Endodermal cell (in vitro differentiated cells): Measurements from ENCODE around the gene ZNF280D. TPM values are rescaled to one million over a fixed set of nuclear protein-coding genes. Genes with fewer than 3 reads are reported as not detected.

Experiments
- DNase-seq: peaks from one replicate; pipeline ENCODE4 v3.0.0-alpha.2; 2017
- H3K27ac ChIP-seq: 2 replicates; pipeline ENCODE4 v1.5.1; 2013; ENCODE audit warnings: mild to moderate bottlenecking, low read depth, low read length, moderate library complexity
- H3K27me3 ChIP-seq: 2 replicates; pipeline ENCODE4 v1.6.1; 2013; ENCODE audit warnings: mild to moderate bottlenecking, low read length, moderate library complexity; ENCODE audit not compliant: insufficient read depth, control insufficient read depth, poor library complexity, severe bottlenecking
- H3K36me3 ChIP-seq: 2 replicates; pipeline ENCODE4 v1.7.0; 2013; ENCODE audit warnings: mild to moderate bottlenecking, low read length, moderate library complexity; ENCODE audit not compliant: control insufficient read depth, insufficient read depth
- H3K4me1 ChIP-seq: one replicate; pipeline ENCODE4 v1.7.0; 2013; ENCODE audit warnings: low read length; ENCODE audit not compliant: control insufficient read depth, insufficient read depth
- H3K4me3 ChIP-seq: 2 replicates; pipeline ENCODE4 v1.5.1; 2013; ENCODE audit warnings: mild to moderate bottlenecking, low read length, moderate library complexity
- H3K9ac ChIP-seq: 2 replicates; pipeline ENCODE4 v1.6.1; 2013; ENCODE audit warnings: mild to moderate bottlenecking, low read length, moderate library complexity; ENCODE audit not compliant: poor library complexity, severe bottlenecking; ENCODE audit errors: extremely low read depth
- H3K9me3 ChIP-seq: 2 replicates; pipeline ENCODE4 v1.6.1; 2013; ENCODE audit warnings: mild to moderate bottlenecking, low read length, moderate library complexity; ENCODE audit not compliant: control insufficient read depth
- H3K27ac Mint-ChIP-seq: 2 replicates; pipeline ENCODE4 v1.8.0; 2020; ENCODE audit warnings: mixed read lengths
- H3K27me3 Mint-ChIP-seq: 2 replicates; pipeline ENCODE4 v1.8.0; 2021; ENCODE audit warnings: mild to moderate bottlenecking, mixed read lengths; ENCODE audit not compliant: insufficient read depth
- H3K36me3 Mint-ChIP-seq: 2 replicates; pipeline ENCODE4 v1.8.0; 2020; ENCODE audit warnings: low read depth, mixed read lengths
- H3K4me1 Mint-ChIP-seq: 2 replicates; pipeline ENCODE4 v1.8.0; 2020; ENCODE audit warnings: mixed read lengths
- H3K4me3 Mint-ChIP-seq: 2 replicates; pipeline ENCODE4 v1.8.0; 2020; ENCODE audit warnings: mild to moderate bottlenecking, moderate library complexity, mixed read lengths
- H3K9me3 Mint-ChIP-seq: 2 replicates; pipeline ENCODE4 v1.8.0; 2020; ENCODE audit warnings: mild to moderate bottlenecking, mixed read lengths
- WGBS, 2 experiments: methylation state at CpG; one replicate each; pipeline versions ENCODE4 v1.1.5 to v1.1.7; 2013; ENCODE audit warnings: missing lambda C conversion rate in 2 of 2, mixed read lengths in 1 of 2; ENCODE audit not compliant: insufficient coverage in 1 of 2, insufficient read length in 1 of 2; 5-methylcytosine and 5-hydroxymethylcytosine counted together
- total RNA-seq, 2 donors: library from RNA; stranded (reverse); fragmentation: NEBNext Ultra II Directional in 1 of 2; extraction: Animal tissue kit (Norgen Biotek cat#: 25700) in 1 of 2; gene quantifications; 2 replicates in 1 of 2; 3 replicates in 1 of 2; pipeline ENCODE4 v1.2.1, GENCODE V29; 2021
- TF ChIP-seq, protein P1 (sequence below): fragments of 200-600 bp; sonication (generic); conservative IDR thresholded peaks from 2 replicates; pipeline ENCODE4 v1.5.0; 2021; ENCODE audit warnings: antibody characterized with exemption, mild to moderate bottlenecking

The ZNF280D gene
- total RNA-seq, 2 donors from 2014 or later = 22.0 to 35.1 TPM

DNA sequence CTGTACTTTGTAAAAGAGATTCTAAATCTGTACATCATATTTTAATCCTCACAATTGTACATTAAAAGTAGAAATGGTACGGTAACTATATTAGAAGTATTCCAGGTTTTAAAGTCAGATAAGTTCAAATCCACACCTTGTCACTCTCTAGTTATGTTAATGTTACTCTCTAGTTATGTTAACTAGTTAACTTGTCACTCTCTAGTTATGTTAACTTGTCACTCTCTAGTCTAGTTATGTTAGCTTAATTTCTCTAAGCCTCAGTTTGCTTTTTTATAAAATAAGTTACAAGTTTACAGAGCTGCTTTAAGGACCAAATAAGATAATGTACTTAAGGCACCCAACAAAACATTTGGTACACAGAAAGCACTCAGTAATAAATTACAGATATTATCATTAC is 42.6 kb downstream of the ZNF280D start:
- Mint-ChIP-seq H3K4me1 (no peaks in the 10 kb centered on the region), H3K27me3 (no peaks in the 10 kb centered on the region), H3K36me3 (peaks cover 1% of the 10 kb centered on the region), H3K27ac (no peak overlapping the region), H3K4me3 (no peak overlapping the region), H3K9me3 (no peaks in the 10 kb centered on the region)
- TF ChIP-seq, protein P1, sequence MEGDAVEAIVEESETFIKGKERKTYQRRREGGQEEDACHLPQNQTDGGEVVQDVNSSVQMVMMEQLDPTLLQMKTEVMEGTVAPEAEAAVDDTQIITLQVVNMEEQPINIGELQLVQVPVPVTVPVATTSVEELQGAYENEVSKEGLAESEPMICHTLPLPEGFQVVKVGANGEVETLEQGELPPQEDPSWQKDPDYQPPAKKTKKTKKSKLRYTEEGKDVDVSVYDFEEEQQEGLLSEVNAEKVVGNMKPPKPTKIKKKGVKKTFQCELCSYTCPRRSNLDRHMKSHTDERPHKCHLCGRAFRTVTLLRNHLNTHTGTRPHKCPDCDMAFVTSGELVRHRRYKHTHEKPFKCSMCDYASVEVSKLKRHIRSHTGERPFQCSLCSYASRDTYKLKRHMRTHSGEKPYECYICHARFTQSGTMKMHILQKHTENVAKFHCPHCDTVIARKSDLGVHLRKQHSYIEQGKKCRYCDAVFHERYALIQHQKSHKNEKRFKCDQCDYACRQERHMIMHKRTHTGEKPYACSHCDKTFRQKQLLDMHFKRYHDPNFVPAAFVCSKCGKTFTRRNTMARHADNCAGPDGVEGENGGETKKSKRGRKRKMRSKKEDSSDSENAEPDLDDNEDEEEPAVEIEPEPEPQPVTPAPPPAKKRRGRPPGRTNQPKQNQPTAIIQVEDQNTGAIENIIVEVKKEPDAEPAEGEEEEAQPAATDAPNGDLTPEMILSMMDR = no peak
- Histone ChIP-seq H3K27me3 (no peaks in the 10 kb centered on the region), H3K4me1 (no peaks in the 10 kb centered on the region), H3K27ac (no peak overlapping the region), H3K9ac (no peak overlapping the region), H3K9me3 (no peaks in the 10 kb centered on the region), H3K4me3 (no peak overlapping the region), H3K36me3 (no peaks in the 10 kb centered on the region)
- no peak for DNase-seq
- no CpG with 5 or more reads among the region's 1 CpG for WGBS, 2 experiments

GRCh38 chr15:56683908-56684307 is 49.4 kb downstream of the ZNF280D start:
- Histone ChIP-seq H3K27me3 (no peaks in the 10 kb centered on the region), H3K36me3 (no peaks in the 10 kb centered on the region), H3K27ac (no peak overlapping the region), H3K9ac (no peak overlapping the region), H3K4me3 (no peak overlapping the region), H3K4me1 (no peaks in the 10 kb centered on the region), H3K9me3 (no peaks in the 10 kb centered on the region)
- Mint-ChIP-seq H3K4me1 (no peaks in the 10 kb centered on the region), H3K9me3 (no peaks in the 10 kb centered on the region), H3K27ac (no peak overlapping the region), H3K4me3 (no peak overlapping the region), H3K36me3 (peaks cover 1% of the 10 kb centered on the region), H3K27me3 (no peaks in the 10 kb centered on the region)
- WGBS, 2 experiments = 86% methylated on average over 1 of the region's 1 CpG; no CpG with 5 or more reads in 1 of the 2 experiments
- no peak for DNase-seq
- TF ChIP-seq, protein P1 = no peak

- H3K9ac ChIP-seq = no peak overlapping the region
- Mint-ChIP-seq H3K4me3 (no peak overlapping the region), H3K4me1 (no peaks in the 10 kb centered on the region), H3K36me3 (no peaks in the 10 kb centered on the region), H3K27me3 (no peaks in the 10 kb centered on the region), H3K9me3 (no peaks in the 10 kb centered on the region), H3K27ac (no peak overlapping the region)
- H3K9me3 ChIP-seq = no peaks in the 10 kb centered on the region
- no peak overlapping the region for H3K27ac ChIP-seq
- H3K27me3 ChIP-seq = no peaks in the 10 kb centered on the region
- TF ChIP-seq, protein P1 = no peak
- DNase-seq = no peak
- H3K4me1 ChIP-seq = no peaks in the 10 kb centered on the region
- no peaks in the 10 kb centered on the region for H3K36me3 ChIP-seq
- no peak overlapping the region for H3K4me3 ChIP-seq
Observed at GRCh38 chr15:56681113-56681512, 52.2 kb downstream of the ZNF280D start.
